SK-N-SH treated with all-trans-retinoic acid at 6 μM for 48 hours (cell line): ENCODE measurements around the gene ZNF148.

Experiments used
- ATAC-seq: fragments of 200-7000 bp; cut with Tn5 transposase; 3 replicates; pipeline ENCODE4 v1.9.1; 2020; ENCODE audit warnings: mild to moderate bottlenecking, moderate library complexity
- ARNTL ChIP-seq: fragments of 450-650 bp; formaldehyde crosslinking; IDR thresholded peaks from 2 replicates; pipeline ENCODE4 v1.5.0; 2020; ENCODE audit warnings: low read depth, mild to moderate bottlenecking, moderate library complexity, borderline replicate concordance
- BACH2 ChIP-seq: fragments of 250-450 bp; sonication (Bioruptor Pico); IDR thresholded peaks from 2 replicates; pipeline ENCODE4 v1.9.0; 2021; ENCODE audit warnings: mild to moderate bottlenecking, borderline replicate concordance
- CSDC2 ChIP-seq: fragments of 250-450 bp; sonication (Bioruptor Pico); IDR thresholded peaks from 2 replicates; pipeline ENCODE4 v1.5.0; 2020; ENCODE audit warnings: mild to moderate bottlenecking, moderate library complexity
- ESRRG ChIP-seq: fragments of 250-450 bp; sonication (Bioruptor Pico); IDR thresholded peaks from 2 replicates; pipeline ENCODE4 v1.6.1; 2021; ENCODE audit warnings: mild to moderate bottlenecking
- GLIS3 ChIP-seq: fragments of 250-450 bp; sonication (Bioruptor Pico); IDR thresholded peaks from 2 replicates; pipeline ENCODE4 v1.5.0; 2020; ENCODE audit warnings: mild to moderate bottlenecking, moderate library complexity
- ISL1 ChIP-seq: fragments of 250-450 bp; sonication (Bioruptor Pico); IDR thresholded peaks from 2 replicates; pipeline ENCODE4 v2.1.2; 2022; ENCODE audit warnings: mild to moderate bottlenecking, moderate library complexity
- PPARA ChIP-seq: fragments of 250-450 bp; sonication (Bioruptor Pico); IDR thresholded peaks from 2 replicates; pipeline ENCODE4 v1.5.0; 2020; ENCODE audit warnings: mild to moderate bottlenecking, borderline replicate concordance
- RARB ChIP-seq: fragments of 250-450 bp; sonication (Bioruptor Pico); IDR thresholded peaks from 2 replicates; pipeline ENCODE4 v1.8.0; 2021; ENCODE audit warnings: mild to moderate bottlenecking, moderate library complexity
- SNAI2 ChIP-seq: fragments of 250-450 bp; sonication (Bioruptor Pico); IDR thresholded peaks from 2 replicates; pipeline ENCODE4 v1.5.0; 2020; ENCODE audit warnings: mild to moderate bottlenecking, moderate library complexity
- TCF4 ChIP-seq: fragments of 250-450 bp; sonication (Bioruptor Pico); IDR thresholded peaks from 2 replicates; pipeline ENCODE4 v1.8.0; 2021; ENCODE audit warnings: mild to moderate bottlenecking, moderate library complexity, borderline replicate concordance
- TOX ChIP-seq: fragments of 250-450 bp; sonication (Bioruptor Pico); IDR thresholded peaks from 2 replicates; pipeline ENCODE4 v1.8.0; 2021; ENCODE audit warnings: mild to moderate bottlenecking, moderate library complexity, borderline replicate concordance
- ZC3H10 ChIP-seq: fragments of 250-450 bp; sonication (Bioruptor Pico); IDR thresholded peaks from 2 replicates; pipeline ENCODE4 v1.5.1; 2021; ENCODE audit warnings: mild to moderate bottlenecking, moderate library complexity
- ZFP3 ChIP-seq: fragments of 250-450 bp; sonication (Bioruptor Pico); IDR thresholded peaks from 2 replicates; pipeline ENCODE4 v1.5.0; 2020; ENCODE audit warnings: mild to moderate bottlenecking, moderate library complexity
- ZFP30 ChIP-seq: fragments of 450-650 bp; formaldehyde crosslinking; IDR thresholded peaks from 2 replicates; pipeline ENCODE4 v1.5.0; 2022; ENCODE audit warnings: mild to moderate bottlenecking, moderate library complexity
- ZNF565 ChIP-seq: fragments of 450-650 bp; formaldehyde crosslinking; conservative IDR thresholded peaks from 2 replicates; pipeline ENCODE4 v1.5.0; 2020; ENCODE audit warnings: low read depth, mild to moderate bottlenecking, moderate library complexity
- ZNF70 ChIP-seq: fragments of 450-650 bp; formaldehyde crosslinking; IDR thresholded peaks from 2 replicates; pipeline ENCODE4 v1.5.0; 2020; ENCODE audit warnings: mild to moderate bottlenecking, moderate library complexity
- ZNF8 ChIP-seq: fragments of 450-650 bp; formaldehyde crosslinking; IDR thresholded peaks from 2 replicates; pipeline ENCODE4 v1.5.0; 2020; ENCODE audit warnings: mild to moderate bottlenecking, moderate library complexity
- TF ChIP-seq, protein P1 (sequence below): fragments of 250-450 bp; sonication (Bioruptor Pico); IDR thresholded peaks from 2 replicates; pipeline ENCODE4 v1.8.0; 2021; ENCODE audit warnings: low read depth, mild to moderate bottlenecking, moderate library complexity, borderline replicate concordance
- TF ChIP-seq, protein P2 (sequence below): fragments of 250-450 bp; sonication (Bioruptor Pico); IDR thresholded peaks from 2 replicates; pipeline ENCODE4 v1.5.1; 2020; ENCODE audit warnings: low read depth, mild to moderate bottlenecking, moderate library complexity
- TF ChIP-seq, protein P3 (sequence below): fragments of 250-450 bp; sonication (Bioruptor Pico); IDR thresholded peaks from 2 replicates; pipeline ENCODE4 v1.5.1; 2021; ENCODE audit warnings: mild to moderate bottlenecking, moderate library complexity
- TF ChIP-seq, protein P4 (sequence below): fragments of 250-450 bp; sonication (Bioruptor Pico); IDR thresholded peaks from 2 replicates; pipeline ENCODE4 v1.5.0; 2020; ENCODE audit warnings: mild to moderate bottlenecking, moderate library complexity
- TF ChIP-seq, protein P5 (sequence below): fragments of 250-450 bp; sonication (Bioruptor Pico); IDR thresholded peaks from 2 replicates; pipeline ENCODE4 v1.8.0; 2020; ENCODE audit warnings: mild to moderate bottlenecking, moderate library complexity, borderline replicate concordance

Gene ZNF148

DNA sequence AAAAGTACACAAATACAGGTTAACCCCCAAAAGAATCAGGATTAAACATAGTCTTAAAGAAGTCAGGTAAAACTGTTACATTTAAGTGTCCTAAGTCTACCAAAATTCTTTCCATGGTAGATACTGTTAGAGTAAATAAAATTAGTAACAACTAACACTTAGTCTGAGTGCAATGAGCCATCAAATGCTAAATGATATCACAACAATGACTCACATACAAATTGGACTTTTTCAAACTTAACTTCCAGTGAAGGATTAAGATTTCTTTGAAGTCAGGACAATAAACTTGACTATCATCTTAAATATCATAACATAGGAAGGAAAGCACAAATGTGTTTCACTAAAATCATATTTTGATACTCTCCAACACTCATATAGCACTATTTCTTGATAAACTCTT lies 43.9 kb downstream of the ZNF148 start:
- ATAC-seq: no peak
- no peak for TF ChIP-seq RARB
- no peak for TF ChIP-seq PPARA (CRISPR knock-in tag)
- no peak for TF ChIP-seq SNAI2 (CRISPR knock-in tag)
- no peak for TF ChIP-seq ZNF8 (CRISPR knock-in tag)

DNA sequence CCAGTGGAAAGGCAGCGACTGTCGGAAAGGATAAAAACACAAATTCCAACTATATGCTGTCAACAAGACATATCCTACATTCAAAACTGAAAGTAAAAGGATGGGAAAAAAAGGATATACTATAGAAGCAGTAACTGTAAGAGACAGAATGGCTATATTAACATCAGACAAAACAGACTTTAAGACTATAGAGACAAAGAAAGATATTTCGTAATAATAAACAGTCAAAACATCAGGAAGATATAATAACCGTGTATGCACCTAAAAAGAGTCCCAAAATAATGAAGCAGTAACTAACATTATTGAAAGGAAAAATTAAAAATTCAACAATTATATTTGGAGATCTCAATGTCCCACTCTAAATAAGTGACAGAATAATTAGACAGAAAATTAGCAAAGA lies 48.2 kb downstream of the ZNF148 start:
- ATAC-seq: no peak
- TF ChIP-seq SNAI2 (CRISPR knock-in tag) (no peak), RARB (no peak), ZFP3 (CRISPR knock-in tag) (no peak), GLIS3 (no peak), ZNF8 (CRISPR knock-in tag) (no peak), TCF4 (no peak), ESRRG (no peak), CSDC2 (CRISPR knock-in tag) (no peak), ZNF565 (no peak)
- TF ChIP-seq, protein P1, sequence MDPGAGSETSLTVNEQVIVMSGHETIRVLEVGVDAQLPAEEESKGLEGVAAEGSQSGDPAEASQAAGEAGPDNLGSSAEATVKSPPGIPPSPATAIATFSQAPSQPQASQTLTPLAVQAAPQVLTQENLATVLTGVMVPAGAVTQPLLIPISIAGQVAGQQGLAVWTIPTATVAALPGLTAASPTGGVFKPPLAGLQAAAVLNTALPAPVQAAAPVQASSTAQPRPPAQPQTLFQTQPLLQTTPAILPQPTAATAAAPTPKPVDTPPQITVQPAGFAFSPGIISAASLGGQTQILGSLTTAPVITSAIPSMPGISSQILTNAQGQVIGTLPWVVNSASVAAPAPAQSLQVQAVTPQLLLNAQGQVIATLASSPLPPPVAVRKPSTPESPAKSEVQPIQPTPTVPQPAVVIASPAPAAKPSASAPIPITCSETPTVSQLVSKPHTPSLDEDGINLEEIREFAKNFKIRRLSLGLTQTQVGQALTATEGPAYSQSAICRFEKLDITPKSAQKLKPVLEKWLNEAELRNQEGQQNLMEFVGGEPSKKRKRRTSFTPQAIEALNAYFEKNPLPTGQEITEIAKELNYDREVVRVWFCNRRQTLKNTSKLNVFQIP (CRISPR knock-in tag): no peak
- TF ChIP-seq, protein P2, sequence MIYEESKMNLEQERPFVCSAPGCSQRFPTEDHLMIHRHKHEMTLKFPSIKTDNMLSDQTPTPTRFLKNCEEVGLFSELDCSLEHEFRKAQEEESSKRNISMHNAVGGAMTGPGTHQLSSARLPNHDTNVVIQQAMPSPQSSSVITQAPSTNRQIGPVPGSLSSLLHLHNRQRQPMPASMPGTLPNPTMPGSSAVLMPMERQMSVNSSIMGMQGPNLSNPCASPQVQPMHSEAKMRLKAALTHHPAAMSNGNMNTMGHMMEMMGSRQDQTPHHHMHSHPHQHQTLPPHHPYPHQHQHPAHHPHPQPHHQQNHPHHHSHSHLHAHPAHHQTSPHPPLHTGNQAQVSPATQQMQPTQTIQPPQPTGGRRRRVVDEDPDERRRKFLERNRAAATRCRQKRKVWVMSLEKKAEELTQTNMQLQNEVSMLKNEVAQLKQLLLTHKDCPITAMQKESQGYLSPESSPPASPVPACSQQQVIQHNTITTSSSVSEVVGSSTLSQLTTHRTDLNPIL (CRISPR knock-in tag): no peak

DNA sequence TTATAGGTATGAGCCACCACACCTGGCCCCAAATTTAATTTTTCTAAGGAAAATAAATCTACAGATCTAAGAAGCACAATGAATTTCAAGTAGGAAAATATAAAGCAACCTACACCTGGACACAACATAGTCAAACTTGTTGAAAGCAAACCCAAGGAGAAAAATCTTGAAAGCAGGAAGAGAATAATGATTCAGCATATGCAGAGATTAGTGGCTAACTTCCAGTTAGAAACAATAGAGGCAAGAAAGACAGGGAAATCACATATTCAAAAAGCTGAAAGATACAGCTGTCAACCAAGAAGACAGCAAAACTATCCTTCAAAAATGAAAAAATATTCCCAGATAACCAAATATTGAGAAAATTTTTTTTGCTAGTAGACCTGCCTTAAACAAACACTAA lies 49.4 kb downstream of the ZNF148 start:
- ATAC-seq: no peak
- no peak for TF ChIP-seq ZNF565
- TF ChIP-seq, protein P3, sequence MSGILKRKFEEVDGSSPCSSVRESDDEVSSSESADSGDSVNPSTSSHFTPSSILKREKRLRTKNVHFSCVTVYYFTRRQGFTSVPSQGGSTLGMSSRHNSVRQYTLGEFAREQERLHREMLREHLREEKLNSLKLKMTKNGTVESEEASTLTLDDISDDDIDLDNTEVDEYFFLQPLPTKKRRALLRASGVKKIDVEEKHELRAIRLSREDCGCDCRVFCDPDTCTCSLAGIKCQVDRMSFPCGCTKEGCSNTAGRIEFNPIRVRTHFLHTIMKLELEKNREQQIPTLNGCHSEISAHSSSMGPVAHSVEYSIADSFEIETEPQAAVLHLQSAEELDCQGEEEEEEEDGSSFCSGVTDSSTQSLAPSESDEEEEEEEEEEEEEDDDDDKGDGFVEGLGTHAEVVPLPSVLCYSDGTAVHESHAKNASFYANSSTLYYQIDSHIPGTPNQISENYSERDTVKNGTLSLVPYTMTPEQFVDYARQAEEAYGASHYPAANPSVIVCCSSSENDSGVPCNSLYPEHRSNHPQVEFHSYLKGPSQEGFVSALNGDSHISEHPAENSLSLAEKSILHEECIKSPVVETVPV (CRISPR knock-in tag): no peak
- TF ChIP-seq BACH2 (CRISPR knock-in tag): no peak
- no peak for TF ChIP-seq ZNF8 (CRISPR knock-in tag)
- TF ChIP-seq, protein P4, sequence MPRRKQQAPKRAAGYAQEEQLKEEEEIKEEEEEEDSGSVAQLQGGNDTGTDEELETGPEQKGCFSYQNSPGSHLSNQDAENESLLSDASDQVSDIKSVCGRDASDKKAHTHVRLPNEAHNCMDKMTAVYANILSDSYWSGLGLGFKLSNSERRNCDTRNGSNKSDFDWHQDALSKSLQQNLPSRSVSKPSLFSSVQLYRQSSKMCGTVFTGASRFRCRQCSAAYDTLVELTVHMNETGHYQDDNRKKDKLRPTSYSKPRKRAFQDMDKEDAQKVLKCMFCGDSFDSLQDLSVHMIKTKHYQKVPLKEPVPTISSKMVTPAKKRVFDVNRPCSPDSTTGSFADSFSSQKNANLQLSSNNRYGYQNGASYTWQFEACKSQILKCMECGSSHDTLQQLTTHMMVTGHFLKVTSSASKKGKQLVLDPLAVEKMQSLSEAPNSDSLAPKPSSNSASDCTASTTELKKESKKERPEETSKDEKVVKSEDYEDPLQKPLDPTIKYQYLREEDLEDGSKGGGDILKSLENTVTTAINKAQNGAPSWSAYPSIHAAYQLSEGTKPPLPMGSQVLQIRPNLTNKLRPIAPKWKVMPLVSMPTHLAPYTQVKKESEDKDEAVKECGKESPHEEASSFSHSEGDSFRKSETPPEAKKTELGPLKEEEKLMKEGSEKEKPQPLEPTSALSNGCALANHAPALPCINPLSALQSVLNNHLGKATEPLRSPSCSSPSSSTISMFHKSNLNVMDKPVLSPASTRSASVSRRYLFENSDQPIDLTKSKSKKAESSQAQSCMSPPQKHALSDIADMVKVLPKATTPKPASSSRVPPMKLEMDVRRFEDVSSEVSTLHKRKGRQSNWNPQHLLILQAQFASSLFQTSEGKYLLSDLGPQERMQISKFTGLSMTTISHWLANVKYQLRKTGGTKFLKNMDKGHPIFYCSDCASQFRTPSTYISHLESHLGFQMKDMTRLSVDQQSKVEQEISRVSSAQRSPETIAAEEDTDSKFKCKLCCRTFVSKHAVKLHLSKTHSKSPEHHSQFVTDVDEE (CRISPR knock-in tag): no peak
- TF ChIP-seq ZC3H10 (CRISPR knock-in tag): no peak
- TF ChIP-seq ZNF70 (CRISPR knock-in tag): no peak
- TF ChIP-seq, protein P2 (CRISPR knock-in tag): no peak
- no peak for TF ChIP-seq TCF4
- no peak for TF ChIP-seq GLIS3
- TF ChIP-seq ZFP30: no peak
- TF ChIP-seq ESRRG: no peak
- TF ChIP-seq PPARA (CRISPR knock-in tag): no peak
- TF ChIP-seq TOX (CRISPR knock-in tag): no peak
- TF ChIP-seq, protein P1 (CRISPR knock-in tag): no peak
- TF ChIP-seq CSDC2 (CRISPR knock-in tag): no peak
- TF ChIP-seq RARB: no peak
- TF ChIP-seq ISL1 (CRISPR knock-in tag): no peak
- TF ChIP-seq, protein P5, sequence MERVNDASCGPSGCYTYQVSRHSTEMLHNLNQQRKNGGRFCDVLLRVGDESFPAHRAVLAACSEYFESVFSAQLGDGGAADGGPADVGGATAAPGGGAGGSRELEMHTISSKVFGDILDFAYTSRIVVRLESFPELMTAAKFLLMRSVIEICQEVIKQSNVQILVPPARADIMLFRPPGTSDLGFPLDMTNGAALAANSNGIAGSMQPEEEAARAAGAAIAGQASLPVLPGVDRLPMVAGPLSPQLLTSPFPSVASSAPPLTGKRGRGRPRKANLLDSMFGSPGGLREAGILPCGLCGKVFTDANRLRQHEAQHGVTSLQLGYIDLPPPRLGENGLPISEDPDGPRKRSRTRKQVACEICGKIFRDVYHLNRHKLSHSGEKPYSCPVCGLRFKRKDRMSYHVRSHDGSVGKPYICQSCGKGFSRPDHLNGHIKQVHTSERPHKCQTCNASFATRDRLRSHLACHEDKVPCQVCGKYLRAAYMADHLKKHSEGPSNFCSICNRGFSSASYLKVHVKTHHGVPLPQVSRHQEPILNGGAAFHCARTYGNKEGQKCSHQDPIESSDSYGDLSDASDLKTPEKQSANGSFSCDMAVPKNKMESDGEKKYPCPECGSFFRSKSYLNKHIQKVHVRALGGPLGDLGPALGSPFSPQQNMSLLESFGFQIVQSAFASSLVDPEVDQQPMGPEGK (CRISPR knock-in tag): no peak
- TF ChIP-seq ARNTL (CRISPR knock-in tag): no peak
